GM18868 (cell line): ENCODE data around the gene PRDM11.

Source experiments
- ATAC-seq: cut with Tn5 transposase; IDR thresholded peaks from one replicate; pipeline ENCODE4 v1.9.1; 2021; ENCODE audit warnings: mild to moderate bottlenecking, moderate library complexity; ENCODE audit not compliant: unreplicated experiment

PRDM11 gene

GRCh38 chr11:45174168-45174835 lies 27.9 kb downstream of the PRDM11 start:
- no peak for ATAC-seq

GRCh38 chr11:45174963-45175362 lies 28.5 kb downstream of the PRDM11 start:
- ATAC-seq = no peak

- ATAC-seq = no peak
Observed at GRCh38 chr11:45176996-45177395, 30.6 kb downstream of the PRDM11 start.

- ATAC-seq = no peak
Observed at GRCh38 chr11:45178223-45178622, 31.8 kb downstream of the PRDM11 start.

- no peak for ATAC-seq
Observed at GRCh38 chr11:45178890-45179671, 32.6 kb downstream of the PRDM11 start.

GRCh38 chr11:45179686-45180178 lies 33.3 kb downstream of the PRDM11 start:
- no peak for ATAC-seq

GRCh38 chr11:45180179-45180847 lies 33.9 kb downstream of the PRDM11 start:
- peak; percentile 36 for ATAC-seq

GRCh38 chr11:45180848-45181192 lies 34.4 kb downstream of the PRDM11 start:
- ATAC-seq = peak; percentile 40

GRCh38 chr11:45181193-45181888 lies 34.9 kb downstream of the PRDM11 start:
- ATAC-seq = no peak

- no peak for ATAC-seq
Observed at GRCh38 chr11:45181889-45182550, 35.6 kb downstream of the PRDM11 start.

- no peak for ATAC-seq
Observed at GRCh38 chr11:45182902-45183301, 36.5 kb downstream of the PRDM11 start.

GRCh38 chr11:45184640-45185039 lies 38.2 kb downstream of the PRDM11 start:
- ATAC-seq = no peak

- no peak for ATAC-seq
Observed at GRCh38 chr11:45185228-45185729, 38.8 kb downstream of the PRDM11 start.

GRCh38 chr11:45187375-45187774 lies 40.9 kb downstream of the PRDM11 start:
- no peak for ATAC-seq

GRCh38 chr11:45188127-45188526 lies 41.7 kb downstream of the PRDM11 start:
- ATAC-seq = no peak

- ATAC-seq = no peak
Observed at GRCh38 chr11:45189230-45189629, 42.8 kb downstream of the PRDM11 start.

- no peak for ATAC-seq
Observed at GRCh38 chr11:45193695-45194094, 47.3 kb downstream of the PRDM11 start.

- ATAC-seq = no peak
Observed at GRCh38 chr11:45204761-45205160, 58.3 kb downstream of the PRDM11 start.

- no peak for ATAC-seq
Observed at GRCh38 chr11:45205978-45206377, 59.5 kb downstream of the PRDM11 start.

- ATAC-seq = no peak
Observed at GRCh38 chr11:45208135-45208534, 61.7 kb downstream of the PRDM11 start.
